ENCODE data around the gene WIPF2.
A peak's percentile ranks its signal among the peaks of the same experiment; 100 is the strongest.

Gene WIPF2

GRCh38 chr17:40247926-40248495 lies 28.9 kb downstream of the WIPF2 start:
- no peak for DNase-seq (ENCODE audit: low spot score)

GRCh38 chr17:40248507-40248906 lies 29.4 kb downstream of the WIPF2 start:
- DNase-seq (ENCODE audit: low spot score) = no peak

GRCh38 chr17:40251576-40251975 lies 32.5 kb downstream of the WIPF2 start:
- no peak for DNase-seq (ENCODE audit: low spot score)

DNA sequence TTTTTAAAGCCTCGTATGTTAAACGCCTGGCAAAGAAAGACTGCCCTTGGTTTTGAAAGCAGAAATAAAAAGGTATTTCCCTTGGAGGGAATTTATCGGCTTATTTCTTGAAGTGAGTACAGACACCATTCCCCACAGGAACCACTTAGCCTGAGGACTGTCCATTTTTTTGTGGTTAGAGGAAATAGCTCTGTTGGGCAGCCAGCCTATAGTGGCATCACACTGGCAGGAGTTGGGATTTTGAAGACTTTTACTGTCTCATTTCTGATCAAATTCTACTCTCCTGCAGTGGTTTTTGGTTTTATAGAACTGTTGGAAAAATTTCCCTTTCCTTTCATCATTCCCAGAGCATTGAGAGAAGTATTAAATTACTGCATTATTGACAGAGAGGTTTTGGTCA lies 34.5 kb downstream of the WIPF2 start:
- DNase-seq (ENCODE audit: low spot score) = no peak

DNA sequence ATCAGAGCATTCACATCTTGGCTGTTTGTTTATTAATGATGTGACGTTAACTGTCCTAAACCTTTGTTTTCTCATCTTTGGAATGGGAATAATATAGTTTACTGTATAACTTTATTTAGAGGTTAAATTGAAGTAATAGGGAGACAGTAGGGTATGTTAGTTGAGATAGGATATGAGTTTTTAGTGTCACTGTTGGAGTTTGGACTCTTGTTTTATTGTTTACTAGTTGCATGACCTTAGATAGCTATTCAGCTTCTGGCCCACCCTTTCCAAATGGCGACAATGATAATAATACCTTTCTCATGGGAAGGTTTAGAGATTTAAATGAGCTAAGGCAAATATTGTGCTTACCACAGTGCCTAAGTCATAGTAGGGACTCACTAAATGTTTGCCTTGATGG lies 40.4 kb downstream of the WIPF2 start:
- DNase-seq (ENCODE audit: low spot score) = no peak

DNA sequence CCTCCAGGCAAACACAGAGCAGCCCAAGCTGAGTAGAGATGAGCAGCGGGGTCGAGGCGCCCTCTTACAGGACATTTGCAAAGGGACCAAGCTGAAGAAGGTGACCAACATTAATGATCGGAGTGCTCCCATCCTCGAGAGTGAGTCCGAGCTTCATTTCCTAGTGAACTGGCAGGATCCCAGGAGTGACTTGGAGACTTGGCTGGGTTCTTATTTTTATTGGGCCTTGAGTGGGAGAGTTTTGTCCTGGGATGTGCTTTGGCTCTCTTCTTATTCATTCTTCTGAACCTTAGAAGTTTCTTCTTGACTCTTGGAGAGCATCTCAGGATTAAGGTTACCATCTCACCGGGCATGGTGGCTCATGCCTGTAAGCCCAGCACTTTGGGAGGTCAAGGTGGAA lies 41.4 kb downstream of the WIPF2 start:
- DNase-seq (ENCODE audit: low spot score) = no peak

- no peak for DNase-seq (ENCODE audit: low spot score)
These were observed 45.5 kb downstream of the WIPF2 start for GRCh38 chr17:40264458-40265185.

DNA sequence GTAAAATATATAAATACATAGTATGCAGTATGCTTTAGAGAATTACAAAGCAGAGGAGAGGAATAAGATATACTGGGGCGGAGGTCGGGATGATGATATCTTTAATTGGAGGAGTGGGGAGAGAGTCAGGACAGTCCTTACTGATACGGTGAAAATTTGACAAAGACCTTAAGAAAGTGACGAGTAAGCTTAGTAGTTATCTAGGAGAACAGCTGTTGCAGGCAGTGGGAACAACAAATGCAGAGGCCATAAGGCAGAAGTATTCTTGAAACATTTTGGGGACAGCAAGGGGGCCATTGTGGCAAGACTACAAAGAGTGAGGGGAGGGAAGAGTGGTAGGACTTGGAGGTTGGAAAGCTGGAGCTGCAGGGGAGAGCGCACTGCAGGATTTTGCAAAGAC lies 46.2 kb downstream of the WIPF2 start:
- no peak for DNase-seq (ENCODE audit: low spot score)

- no peak for DNase-seq (ENCODE audit: low spot score)
These were observed 47.8 kb downstream of the WIPF2 start for GRCh38 chr17:40266882-40267281.

GRCh38 chr17:40268141-40268712 lies 49.1 kb downstream of the WIPF2 start:
- no peak for DNase-seq (ENCODE audit: low spot score)

- DNase-seq (ENCODE audit: low spot score) = no peak
These were observed 59.3 kb downstream of the WIPF2 start for GRCh38 chr17:40278414-40278813.

GRCh38 chr17:40279402-40279801 lies 60.3 kb downstream of the WIPF2 start:
- DNase-seq (ENCODE audit: low spot score) = no peak

DNA sequence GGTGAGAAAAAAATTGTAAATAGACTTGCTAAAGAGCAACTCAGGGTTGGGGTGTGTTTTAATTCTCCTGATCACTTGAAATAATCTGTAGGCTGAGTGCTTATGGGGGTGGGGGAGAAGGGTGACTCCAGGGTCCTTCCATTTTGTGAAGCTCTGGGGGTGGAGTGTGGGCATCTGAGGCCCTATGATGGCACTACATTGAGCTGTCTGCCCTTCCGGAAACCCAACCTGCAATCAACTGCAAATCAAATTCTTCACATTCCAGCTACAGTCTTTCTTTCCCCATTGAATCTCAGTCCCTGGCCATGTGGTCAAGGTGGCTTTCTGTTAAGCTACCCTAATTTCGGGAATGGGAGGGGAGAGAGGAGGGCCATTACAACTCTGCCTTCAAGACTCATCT lies 62.6 kb downstream of the WIPF2 start:
- no peak for DNase-seq (ENCODE audit: low spot score)

- DNase-seq (ENCODE audit: low spot score) = no peak
These were observed 64.6 kb downstream of the WIPF2 start for GRCh38 chr17:40283662-40284061.

- DNase-seq (ENCODE audit: low spot score) = no peak
These were observed 65.1 kb downstream of the WIPF2 start for GRCh38 chr17:40284085-40284713.

- no peak for DNase-seq (ENCODE audit: low spot score)
These were observed 67.4 kb downstream of the WIPF2 start for GRCh38 chr17:40286473-40286872.

- no peak for DNase-seq (ENCODE audit: low spot score)
These were observed 68.0 kb downstream of the WIPF2 start for GRCh38 chr17:40287159-40287493.

- DNase-seq (ENCODE audit: low spot score) = peak; percentile 100
These were observed 68.6 kb downstream of the WIPF2 start, which contains the start of gene CDC6 for GRCh38 chr17:40287494-40288369. Gene CDC6, plus strand, starts transcription at chr17:40287879. Its CDS starts 1,542 bp downstream, at chr17:40289421.

DNA sequence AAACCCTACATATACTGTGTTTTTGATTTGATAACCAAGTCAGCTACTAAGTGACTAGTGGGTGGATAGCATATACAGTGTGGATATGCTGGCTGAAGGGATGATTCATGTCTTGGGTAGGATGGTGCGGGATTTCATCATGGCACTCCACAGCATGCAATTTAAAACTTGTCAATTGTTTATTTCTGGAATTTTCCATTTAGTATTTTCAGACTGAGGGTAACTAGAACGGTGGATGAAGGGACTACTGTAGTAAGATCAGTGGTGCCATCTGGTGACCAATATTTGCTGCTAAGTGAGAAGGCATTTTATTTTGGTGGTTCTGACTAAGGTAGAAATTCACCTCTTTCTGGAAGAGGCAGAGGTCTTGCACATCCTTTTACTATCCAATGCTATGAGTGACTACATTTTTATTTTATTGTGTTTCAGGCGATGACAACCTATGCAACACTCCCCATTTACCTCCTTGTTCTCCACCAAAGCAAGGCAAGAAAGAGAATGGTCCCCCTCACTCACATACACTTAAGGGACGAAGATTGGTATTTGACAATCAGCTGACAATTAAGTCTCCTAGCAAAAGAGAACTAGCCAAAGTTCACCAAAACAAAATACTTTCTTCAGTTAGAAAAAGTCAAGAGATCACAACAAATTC lies 71.7 kb downstream of the WIPF2 start:
- DNase-seq (ENCODE audit: low spot score) = peak; percentile 74

DNA sequence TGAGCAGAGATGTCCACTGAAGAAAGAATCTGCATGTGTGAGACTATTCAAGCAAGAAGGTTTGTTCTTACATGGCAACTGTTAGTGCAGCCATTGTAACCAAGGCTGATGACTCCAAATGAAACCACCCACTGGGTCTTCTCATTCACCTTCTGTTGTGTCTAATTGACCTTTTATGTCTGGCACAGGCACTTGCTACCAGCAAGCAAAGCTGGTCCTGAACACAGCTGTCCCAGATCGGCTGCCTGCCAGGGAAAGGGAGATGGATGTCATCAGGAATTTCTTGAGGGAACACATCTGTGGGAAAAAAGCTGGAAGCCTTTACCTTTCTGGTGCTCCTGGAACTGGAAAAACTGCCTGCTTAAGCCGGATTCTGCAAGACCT lies 72.2 kb downstream of the WIPF2 start:
- no peak for DNase-seq (ENCODE audit: low spot score)

DNA sequence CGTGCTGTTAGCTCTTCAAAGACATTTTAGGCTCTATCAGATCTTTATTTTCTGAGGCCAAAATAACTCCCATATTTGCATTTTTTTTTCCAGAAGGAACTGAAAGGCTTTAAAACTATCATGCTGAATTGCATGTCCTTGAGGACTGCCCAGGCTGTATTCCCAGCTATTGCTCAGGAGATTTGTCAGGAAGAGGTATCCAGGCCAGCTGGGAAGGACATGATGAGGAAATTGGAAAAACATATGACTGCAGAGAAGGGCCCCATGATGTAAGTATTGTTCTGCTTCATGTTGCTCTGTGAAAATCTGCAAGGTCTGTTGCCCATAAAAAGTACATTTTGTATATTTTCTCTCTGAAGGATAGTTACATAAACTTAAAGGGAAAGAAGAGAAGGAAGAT lies 74.3 kb downstream of the WIPF2 start:
- DNase-seq (ENCODE audit: low spot score) = no peak
